Hepatic stellate cell (primary cell): ENCODE results near the gene SLC7A10.
"Not testable (repeated sequence)": the region's sequence is repeated elsewhere in the genome, so short reads cannot be mapped to it uniquely, and the experiment has no call there.

Experiments
- DNase-seq: peaks from one replicate; pipeline ENCODE4 v3.0.0; 2011; ENCODE audit warnings: low spot score

Gene SLC7A10

GRCh38 chr19:33201886-33202545 lies 23.6 kb downstream of the SLC7A10 start:
- no peak for DNase-seq

- DNase-seq = no peak
These were observed 24.2 kb downstream of the SLC7A10 start for GRCh38 chr19:33201473-33201872.

- no peak for DNase-seq
These were observed 26.0 kb downstream of the SLC7A10 start for GRCh38 chr19:33199441-33200265.

- DNase-seq = no peak
These were observed 27.5 kb downstream of the SLC7A10 start for GRCh38 chr19:33198169-33198568.

- DNase-seq = no peak
These were observed 28.1 kb downstream of the SLC7A10 start for GRCh38 chr19:33197591-33198000.

GRCh38 chr19:33196446-33197193 lies 29.0 kb downstream of the SLC7A10 start:
- DNase-seq = no peak

GRCh38 chr19:33195645-33196347 lies 29.9 kb downstream of the SLC7A10 start:
- no peak for DNase-seq

- DNase-seq = peak; percentile 58
These were observed 30.6 kb downstream of the SLC7A10 start for GRCh38 chr19:33194886-33195644.

- DNase-seq = no peak
These were observed 31.1 kb downstream of the SLC7A10 start for GRCh38 chr19:33194532-33194885.

GRCh38 chr19:33193865-33194362 lies 31.7 kb downstream of the SLC7A10 start, which contains the start of gene LRP3:
Gene LRP3 (plus strand): TSS chr19:33194330. CDS start chr19:33194786, 456 bp downstream.
- DNase-seq = no peak

- DNase-seq = no peak
These were observed 32.3 kb downstream of the SLC7A10 start for GRCh38 chr19:33193269-33193864.

GRCh38 chr19:33192010-33192409 lies 33.6 kb downstream of the SLC7A10 start:
- DNase-seq = no peak

- DNase-seq = no peak
These were observed 34.1 kb downstream of the SLC7A10 start for GRCh38 chr19:33191501-33191900.

GRCh38 chr19:33191092-33191491 lies 34.6 kb downstream of the SLC7A10 start:
- DNase-seq = not testable (repeated sequence)

GRCh38 chr19:33189453-33189852 lies 36.2 kb downstream of the SLC7A10 start:
- no peak for DNase-seq

- peak; percentile 2 for DNase-seq
These were observed 38.5 kb downstream of the SLC7A10 start for GRCh38 chr19:33187183-33187540.

- no peak for DNase-seq
These were observed 39.0 kb downstream of the SLC7A10 start for GRCh38 chr19:33186431-33187182.

- DNase-seq = peak; percentile 65
These were observed 48.2 kb downstream of the SLC7A10 start for GRCh38 chr19:33177417-33177979.

GRCh38 chr19:33176670-33177416 lies 48.8 kb downstream of the SLC7A10 start:
- peak; percentile 98 for DNase-seq
